ENCODE results near the gene CNMD. TPM values are rescaled to one million over a fixed set of nuclear protein-coding genes. Genes with fewer than 3 reads are reported as not detected.

CNMD gene
- total RNA-seq, 3 donors from 2014 or later (not counting 1 experiment from before 2014, with no cell fraction given), result not detected

- no peak for DNase-seq
These were observed 39.5 kb upstream of the CNMD start for GRCh38 chr13:52779103-52779502.

GRCh38 chr13:52776726-52777125, 37.1 kb upstream of the CNMD start:
- Histone ChIP-seq H3K4me1 (ENCODE audit: control insufficient read depth, insufficient read depth, low read length) (no peaks in the 10 kb centered on the region), H3K36me3 (ENCODE audit: control insufficient read depth, insufficient read depth, low read length) (no peaks in the 10 kb centered on the region), H3K4me3 (ENCODE audit: low read length) (no peak overlapping the region), H3K9me3 (ENCODE audit: control insufficient read depth, insufficient read depth, low read length) (no peaks in the 10 kb centered on the region), H3K27ac (ENCODE audit: low read length) (no peak overlapping the region), H3K27me3 (ENCODE audit: control insufficient read depth, insufficient read depth, low read length) (no peaks in the 10 kb centered on the region)
- WGBS (ENCODE audit: insufficient coverage), result 84% methylated on average over 3 of the region's 3 CpGs
- H3K4me3 Mint-ChIP-seq, result no peak overlapping the region
- peaks cover 18 to 22% of the 10 kb centered on the region in 2 donors for H3K27me3 Mint-ChIP-seq (ENCODE audit: low read depth in 2 of 2)
- H3K36me3 Mint-ChIP-seq, result no peaks in the 10 kb centered on the region
- DNase-seq (no peak), ATAC-seq (no peak)
- intact Hi-C loops (cut with micrococcal nuclease), result no loop called here
- no peaks in the 10 kb centered on the region for H3K4me1 Mint-ChIP-seq
- TF ChIP-seq CTCF (IDR thresholded peaks at IDR 0.05), result no peak
- no peak overlapping the region for H3K27ac Mint-ChIP-seq
- H3K9me3 Mint-ChIP-seq, result no peaks in the 10 kb centered on the region

More at GRCh38 chr13:52779103-52779502, 39.5 kb upstream of the CNMD start:
- intact Hi-C loops (cut with micrococcal nuclease), result no loop called here
- H3K27ac Mint-ChIP-seq, result no peak overlapping the region
- Histone ChIP-seq H3K4me1 (ENCODE audit: control insufficient read depth, insufficient read depth, low read length) (no peaks in the 10 kb centered on the region), H3K27ac (ENCODE audit: low read length) (no peak overlapping the region), H3K27me3 (ENCODE audit: control insufficient read depth, insufficient read depth, low read length) (no peaks in the 10 kb centered on the region), H3K9me3 (ENCODE audit: control insufficient read depth, insufficient read depth, low read length) (no peaks in the 10 kb centered on the region), H3K4me3 (ENCODE audit: low read length) (no peak overlapping the region), H3K36me3 (ENCODE audit: control insufficient read depth, insufficient read depth, low read length) (no peaks in the 10 kb centered on the region)
- no peak overlapping the region for H3K4me3 Mint-ChIP-seq
- H3K27me3 Mint-ChIP-seq (ENCODE audit: low read depth in 2 of 2), result peaks cover 12 to 22% of the 10 kb centered on the region in 2 donors
- no peak for TF ChIP-seq CTCF (IDR thresholded peaks at IDR 0.05)
- H3K9me3 Mint-ChIP-seq, result no peaks in the 10 kb centered on the region
- no peak for ATAC-seq
- 88% methylated on average over 11 of the region's 11 CpGs for WGBS (ENCODE audit: insufficient coverage)
- H3K4me1 Mint-ChIP-seq, result no peaks in the 10 kb centered on the region
- H3K36me3 Mint-ChIP-seq, result no peaks in the 10 kb centered on the region

DNA sequence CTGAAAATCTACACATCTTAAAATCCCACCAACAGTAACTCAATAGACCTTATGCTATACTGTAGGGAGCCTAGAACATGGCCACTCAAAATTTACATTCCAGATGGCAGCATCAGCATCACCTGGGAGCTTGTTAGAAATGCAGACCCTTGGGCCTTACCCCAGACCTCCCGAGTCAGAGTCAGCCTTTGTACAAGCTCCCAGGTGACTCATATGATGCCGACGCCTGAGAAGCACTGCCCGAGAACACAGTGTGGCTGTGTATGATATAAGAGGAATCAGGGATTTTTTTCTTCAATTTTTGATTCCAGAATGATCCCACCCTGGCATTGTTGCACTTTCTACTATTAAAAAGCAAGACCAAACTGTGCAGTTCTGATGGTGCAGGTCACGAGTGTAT, 35.9 kb upstream of the CNMD start:
- intact Hi-C loops (cut with micrococcal nuclease), result no loop called here
- Mint-ChIP-seq H3K27me3 (ENCODE audit: low read depth in 2 of 2) (peaks cover 15 to 16% of the 10 kb centered on the region in 2 donors), H3K4me3 (no peak overlapping the region), H3K4me1 (no peaks in the 10 kb centered on the region), H3K27ac (no peak overlapping the region), H3K36me3 (no peaks in the 10 kb centered on the region), H3K9me3 (no peaks in the 10 kb centered on the region)
- Histone ChIP-seq H3K4me1 (ENCODE audit: control insufficient read depth, insufficient read depth, low read length) (no peaks in the 10 kb centered on the region), H3K4me3 (ENCODE audit: low read length) (no peak overlapping the region), H3K9me3 (ENCODE audit: control insufficient read depth, insufficient read depth, low read length) (no peaks in the 10 kb centered on the region), H3K27ac (ENCODE audit: low read length) (no peak overlapping the region), H3K27me3 (ENCODE audit: control insufficient read depth, insufficient read depth, low read length) (no peaks in the 10 kb centered on the region), H3K36me3 (ENCODE audit: control insufficient read depth, insufficient read depth, low read length) (no peaks in the 10 kb centered on the region)
- no peak for ATAC-seq
- TF ChIP-seq CTCF (IDR thresholded peaks at IDR 0.05), result no peak
- WGBS (ENCODE audit: insufficient coverage), result 64% methylated on average over 5 of the region's 5 CpGs
- DNase-seq, result no peak

DNA sequence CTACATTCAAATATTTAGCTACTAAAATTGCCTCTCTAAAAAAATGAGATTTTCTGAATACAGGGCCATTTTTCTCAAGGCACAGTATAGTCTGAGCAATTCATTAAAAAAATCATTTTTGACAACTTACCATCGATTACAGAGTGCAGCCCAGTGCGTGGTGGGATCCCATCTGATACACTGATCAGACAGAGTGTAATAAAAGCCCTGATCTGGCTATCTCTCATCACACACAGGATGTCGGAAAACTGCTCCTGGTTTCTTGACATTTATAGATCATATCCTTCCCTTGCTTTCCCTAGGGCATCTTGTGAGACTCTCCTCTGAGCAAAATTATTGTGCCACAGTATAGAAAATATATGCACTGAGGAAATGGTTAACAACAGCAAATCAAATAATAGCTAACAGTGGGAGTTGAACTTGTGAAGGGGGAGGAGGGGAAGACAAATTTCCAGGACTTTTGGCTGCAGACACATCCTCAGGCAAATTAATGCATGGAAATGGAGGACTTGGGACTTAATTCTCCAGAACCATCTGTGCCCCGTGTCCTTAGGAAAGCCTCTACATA, 28.4 kb upstream of the CNMD start:
- Histone ChIP-seq H3K27ac (ENCODE audit: low read length) (no peak overlapping the region), H3K4me1 (ENCODE audit: control insufficient read depth, insufficient read depth, low read length) (no peaks in the 10 kb centered on the region), H3K27me3 (ENCODE audit: control insufficient read depth, insufficient read depth, low read length) (no peaks in the 10 kb centered on the region), H3K36me3 (ENCODE audit: control insufficient read depth, insufficient read depth, low read length) (no peaks in the 10 kb centered on the region), H3K4me3 (ENCODE audit: low read length) (no peak overlapping the region), H3K9me3 (ENCODE audit: control insufficient read depth, insufficient read depth, low read length) (no peaks in the 10 kb centered on the region)
- DNase-seq (no peak), ATAC-seq (no peak)
- Mint-ChIP-seq H3K36me3 (no peaks in the 10 kb centered on the region), H3K4me1 (no peaks in the 10 kb centered on the region), H3K27me3 (ENCODE audit: low read depth in 2 of 2) (peaks cover 0 to 11% of the 10 kb centered on the region in 2 donors), H3K4me3 (no peak overlapping the region), H3K9me3 (no peaks in the 10 kb centered on the region), H3K27ac (no peak overlapping the region)
- TF ChIP-seq CTCF (IDR thresholded peaks at IDR 0.05), result no peak
- intact Hi-C loops (cut with micrococcal nuclease), result no loop called here
- 90% methylated on average over 4 of the region's 4 CpGs for WGBS (ENCODE audit: insufficient coverage)

Measured in natural killer cell (primary cell).